Loucy (cell line): ENCODE measurements around the gene PPIE.

Source experiments
- CTCF ChIP-seq: fragments of 200-600 bp; sonication (generic); conservative IDR thresholded peaks from 2 replicates; pipeline ENCODE4 v1.5.1; 2014; ENCODE audit warnings: mild to moderate bottlenecking, antibody characterized with exemption, low read length
- EZH2phosphoT487 ChIP-seq: fragments of 200-600 bp; IDR thresholded peaks from 2 replicates; pipeline ENCODE4 v1.6.1; 2018; ENCODE audit warnings: antibody characterized with exemption, mild to moderate bottlenecking, moderate library complexity, borderline replicate concordance

- TF ChIP-seq CTCF = no peak
- no peak for TF ChIP-seq EZH2phosphoT487
Observed at GRCh38 chr1:39802496-39803260, 64.0 kb downstream of the PPIE start.
